CD4-positive, alpha-beta T cell treated with Interleukin-4 for 4 hours (primary cell): Measurements from ENCODE around the gene ATF7.
"Not testable (repeated sequence)": the region's sequence is repeated elsewhere in the genome, so short reads cannot be mapped to it uniquely, and the experiment has no call there.

ENCODE experiments used
- DNase-seq: peaks from one replicate; pipeline ENCODE4 v3.0.0-alpha.2; 2020

Gene ATF7

GRCh38 chr12:53625373-53625945 is 723 bp downstream of the ATF7 start:
- no peak for DNase-seq

GRCh38 chr12:53624956-53625355 is 1.2 kb downstream of the ATF7 start:
- DNase-seq: no peak

- no peak for DNase-seq
Measured at GRCh38 chr12:53624458-53624857, 1.7 kb downstream of the ATF7 start.

- DNase-seq: no peak
Measured at GRCh38 chr12:53623548-53624385, 2.4 kb downstream of the ATF7 start.

GRCh38 chr12:53622724-53623123 is 3.5 kb downstream of the ATF7 start:
- no peak for DNase-seq

- no peak for DNase-seq
Measured at GRCh38 chr12:53618275-53618674, 7.9 kb downstream of the ATF7 start.

GRCh38 chr12:53617700-53618099 is 8.5 kb downstream of the ATF7 start:
- DNase-seq: no peak

- no peak for DNase-seq
Measured at GRCh38 chr12:53616950-53617349, 9.2 kb downstream of the ATF7 start.

GRCh38 chr12:53613821-53614220 is 12.4 kb downstream of the ATF7 start:
- DNase-seq: no peak

GRCh38 chr12:53612978-53613377 is 13.2 kb downstream of the ATF7 start:
- DNase-seq: no peak

GRCh38 chr12:53611304-53611703 is 14.9 kb downstream of the ATF7 start:
- no peak for DNase-seq

GRCh38 chr12:53606688-53607087 is 19.5 kb downstream of the ATF7 start:
- not testable (repeated sequence) for DNase-seq

GRCh38 chr12:53604581-53604980 is 21.6 kb downstream of the ATF7 start:
- DNase-seq: no peak

GRCh38 chr12:53603804-53604203 is 22.4 kb downstream of the ATF7 start:
- no peak for DNase-seq

- no peak for DNase-seq
Measured at GRCh38 chr12:53603196-53603595, 23.0 kb downstream of the ATF7 start.

- DNase-seq: no peak
Measured at GRCh38 chr12:53602176-53602864, 23.9 kb downstream of the ATF7 start.

GRCh38 chr12:53601296-53601847 is 24.8 kb downstream of the ATF7 start:
- no peak for DNase-seq

GRCh38 chr12:53600490-53601295 is 25.5 kb downstream of the ATF7 start:
- DNase-seq: no peak

- no peak for DNase-seq
Measured at GRCh38 chr12:53599579-53599978, 26.6 kb downstream of the ATF7 start.

- not testable (repeated sequence) for DNase-seq
Measured at GRCh38 chr12:53598971-53599370, 27.2 kb downstream of the ATF7 start.

GRCh38 chr12:53596920-53597363 is 29.2 kb downstream of the ATF7 start:
- DNase-seq: no peak

GRCh38 chr12:53594897-53595615 is 31.1 kb downstream of the ATF7 start:
- no peak for DNase-seq
